ENCODE results near the gene TMEM100. TPM values are rescaled to one million over a fixed set of nuclear protein-coding genes. Genes with fewer than 3 reads are reported as not detected.

TMEM100 gene
- total RNA-seq, 6 experiments from 2014 or later, result 0.18 to 0.26 TPM; not detected in 4

GRCh38 chr17:55749985-55750384 is 27.3 kb upstream of the TMEM100 start:
- TF ChIP-seq, protein P1, sequence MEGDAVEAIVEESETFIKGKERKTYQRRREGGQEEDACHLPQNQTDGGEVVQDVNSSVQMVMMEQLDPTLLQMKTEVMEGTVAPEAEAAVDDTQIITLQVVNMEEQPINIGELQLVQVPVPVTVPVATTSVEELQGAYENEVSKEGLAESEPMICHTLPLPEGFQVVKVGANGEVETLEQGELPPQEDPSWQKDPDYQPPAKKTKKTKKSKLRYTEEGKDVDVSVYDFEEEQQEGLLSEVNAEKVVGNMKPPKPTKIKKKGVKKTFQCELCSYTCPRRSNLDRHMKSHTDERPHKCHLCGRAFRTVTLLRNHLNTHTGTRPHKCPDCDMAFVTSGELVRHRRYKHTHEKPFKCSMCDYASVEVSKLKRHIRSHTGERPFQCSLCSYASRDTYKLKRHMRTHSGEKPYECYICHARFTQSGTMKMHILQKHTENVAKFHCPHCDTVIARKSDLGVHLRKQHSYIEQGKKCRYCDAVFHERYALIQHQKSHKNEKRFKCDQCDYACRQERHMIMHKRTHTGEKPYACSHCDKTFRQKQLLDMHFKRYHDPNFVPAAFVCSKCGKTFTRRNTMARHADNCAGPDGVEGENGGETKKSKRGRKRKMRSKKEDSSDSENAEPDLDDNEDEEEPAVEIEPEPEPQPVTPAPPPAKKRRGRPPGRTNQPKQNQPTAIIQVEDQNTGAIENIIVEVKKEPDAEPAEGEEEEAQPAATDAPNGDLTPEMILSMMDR (IDR thresholded peaks at IDR 0.05), result no peak
- Mint-ChIP-seq H3K4me3 (no peak overlapping the region), H3K9me3 (no peaks in the 10 kb centered on the region), H3K27ac (no peak overlapping the region), H3K4me1 (ENCODE audit: low read depth) (peaks cover 24% of the 10 kb centered on the region), H3K36me3 (ENCODE audit: low read depth) (peaks cover 11% of the 10 kb centered on the region), H3K27me3 (ENCODE audit: insufficient read depth) (peaks cover 9% of the 10 kb centered on the region; the same call in 1 of the 2 replicates)
- no peak for DNase-seq

GRCh38 chr17:55748841-55749240 is 26.2 kb upstream of the TMEM100 start:
- Mint-ChIP-seq H3K27ac (no peak overlapping the region), H3K27me3 (ENCODE audit: insufficient read depth) (peaks cover 9% of the 10 kb centered on the region; the same call in 1 of the 2 replicates), H3K36me3 (ENCODE audit: low read depth) (peaks cover 4% of the 10 kb centered on the region), H3K4me3 (no peak overlapping the region), H3K4me1 (ENCODE audit: low read depth) (peaks cover 24% of the 10 kb centered on the region), H3K9me3 (no peaks in the 10 kb centered on the region)
- no peak for DNase-seq
- TF ChIP-seq, protein P1 (IDR thresholded peaks at IDR 0.05), result no peak

DNA sequence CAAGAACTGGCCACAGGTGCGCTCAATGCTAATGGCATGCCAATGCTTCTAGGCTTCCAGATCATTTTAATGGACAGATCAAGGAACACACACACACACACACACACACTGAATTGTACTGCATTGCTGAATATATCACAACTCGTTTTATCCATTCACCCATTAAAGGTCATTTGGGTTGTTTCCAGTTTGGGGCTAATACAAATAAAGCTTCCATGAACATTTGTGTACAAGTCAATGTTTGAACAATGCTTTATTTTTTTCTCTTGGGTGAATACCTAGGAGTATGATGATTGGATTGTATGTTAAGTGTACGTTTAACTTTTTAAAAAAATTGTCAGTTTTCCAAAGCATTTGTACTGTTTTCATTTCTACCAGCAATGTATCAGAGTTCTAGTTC is 24.5 kb upstream of the TMEM100 start:
- Mint-ChIP-seq H3K27ac (no peak overlapping the region), H3K27me3 (ENCODE audit: insufficient read depth) (peaks cover 11% of the 10 kb centered on the region; the same call in 1 of the 2 replicates), H3K4me1 (ENCODE audit: low read depth) (peaks cover 22% of the 10 kb centered on the region), H3K9me3 (no peaks in the 10 kb centered on the region), H3K4me3 (no peak overlapping the region), H3K36me3 (ENCODE audit: low read depth) (no peaks in the 10 kb centered on the region)
- no peak for DNase-seq
- TF ChIP-seq, protein P1 (IDR thresholded peaks at IDR 0.05), result no peak

GRCh38 chr17:55746466-55746865 is 23.8 kb upstream of the TMEM100 start:
- TF ChIP-seq, protein P1 (IDR thresholded peaks at IDR 0.05), result no peak
- Mint-ChIP-seq H3K27ac (no peak overlapping the region), H3K27me3 (ENCODE audit: insufficient read depth) (peaks cover 11% of the 10 kb centered on the region; the same call in 1 of the 2 replicates), H3K4me1 (ENCODE audit: low read depth) (peaks cover 14% of the 10 kb centered on the region), H3K9me3 (no peaks in the 10 kb centered on the region), H3K36me3 (ENCODE audit: low read depth) (no peaks in the 10 kb centered on the region), H3K4me3 (no peak overlapping the region)
- no peak for DNase-seq

DNA sequence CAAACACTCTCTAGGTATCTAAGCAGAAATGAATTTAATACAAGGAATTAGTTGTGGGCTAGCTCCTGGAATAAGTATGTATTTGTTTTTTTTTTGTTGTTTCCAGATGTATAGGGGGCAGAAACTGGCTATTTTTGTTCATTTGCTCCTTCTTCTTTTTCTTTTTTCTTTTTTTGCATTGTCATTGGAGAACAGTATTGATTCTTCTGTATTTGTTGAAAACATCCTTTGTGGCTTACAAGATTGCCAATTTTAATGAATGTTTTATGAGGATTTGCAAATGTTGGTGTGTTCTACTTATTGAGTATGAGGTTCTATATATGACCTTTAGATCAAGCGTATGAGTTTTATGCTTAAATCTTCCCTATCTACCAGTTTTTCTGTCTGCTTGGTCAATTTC is 22.6 kb upstream of the TMEM100 start:
- no peak overlapping the region for H3K4me3 Mint-ChIP-seq
- H3K27ac Mint-ChIP-seq, result no peak overlapping the region
- H3K27me3 Mint-ChIP-seq (ENCODE audit: insufficient read depth), result peaks cover 10% of the 10 kb centered on the region; the same call in 1 of the 2 replicates
- H3K9me3 Mint-ChIP-seq, result no peaks in the 10 kb centered on the region
- H3K36me3 Mint-ChIP-seq (ENCODE audit: low read depth), result no peaks in the 10 kb centered on the region
- H3K4me1 Mint-ChIP-seq (ENCODE audit: low read depth), result peaks cover 8% of the 10 kb centered on the region; the same call in 1 of the 2 replicates
- no peak for DNase-seq
- TF ChIP-seq, protein P1 (IDR thresholded peaks at IDR 0.05), result no peak
